Neuronal stem cell (in vitro differentiated cells): ENCODE data around the gene SELENOF.
"Not testable (repeated sequence)": the region's sequence is repeated elsewhere in the genome, so short reads cannot be mapped to it uniquely, and the experiment has no call there.

Source experiments
- DNase-seq: peaks from one replicate; pipeline ENCODE4 v3.0.0-alpha.2; 2013; ENCODE audit warnings: low spot score
- H2AFZ ChIP-seq: one replicate; pipeline ENCODE4 v1.6.1; 2013; ENCODE audit warnings: mild to moderate bottlenecking, low read length, inconsistent platforms
- H2AK5ac ChIP-seq: 2 replicates; pipeline ENCODE4 v1.6.1; 2013; ENCODE audit warnings: low read depth, mild to moderate bottlenecking, inconsistent platforms, low read length, moderate library complexity, mixed read lengths
- H2BK120ac ChIP-seq: 2 replicates; pipeline ENCODE4 v1.6.1; 2013; ENCODE audit warnings: low read depth, mild to moderate bottlenecking, inconsistent platforms, low read length, moderate library complexity, mixed read lengths
- H2BK12ac ChIP-seq: one replicate; pipeline ENCODE4 v1.6.1; 2013; ENCODE audit warnings: low read length, inconsistent platforms
- H2BK15ac ChIP-seq: 2 replicates; pipeline ENCODE4 v1.6.1; 2013; ENCODE audit warnings: mild to moderate bottlenecking, low read length, inconsistent platforms, mixed read lengths
- H2BK5ac ChIP-seq: one replicate; pipeline ENCODE4 v1.6.1; 2013; ENCODE audit warnings: inconsistent platforms, mild to moderate bottlenecking, low read length, moderate library complexity
- H3K14ac ChIP-seq: one replicate; pipeline ENCODE4 v1.6.1; 2013; ENCODE audit warnings: low read length, inconsistent platforms
- H3K18ac ChIP-seq: 2 replicates; pipeline ENCODE4 v1.6.1; 2013; ENCODE audit warnings: low read length, inconsistent platforms
- H3K23ac ChIP-seq: 2 replicates; pipeline ENCODE4 v1.6.1; 2013; ENCODE audit warnings: low read depth, mild to moderate bottlenecking, mixed read lengths, low read length, inconsistent platforms; ENCODE audit not compliant: poor library complexity
- H3K27ac ChIP-seq: replicated peaks from 3 replicates; pipeline ENCODE4 v1.5.1; 2013; ENCODE audit warnings: low read length, inconsistent platforms
- H3K27me3 ChIP-seq, 3 experiments: 2 replicates each; pipeline ENCODE4 v1.6.1; 2013; ENCODE audit warnings: low read length in 3 of 3, mild to moderate bottlenecking in 2 of 3, inconsistent platforms in 1 of 3, low read depth in 1 of 3, mixed read lengths in 1 of 3, moderate library complexity in 1 of 3; ENCODE audit not compliant: control insufficient read depth in 3 of 3, insufficient read depth in 3 of 3
- H3K36me3 ChIP-seq, 2 donors: replicated peaks in 1 of 2; 2 replicates each; pipeline ENCODE4 v1.6.1; 2013; ENCODE audit warnings: low read length in 2 of 2; ENCODE audit not compliant: control insufficient read depth in 2 of 2, insufficient read depth in 2 of 2
- H3K4ac ChIP-seq: 2 replicates; pipeline ENCODE4 v1.6.1; 2013; ENCODE audit warnings: inconsistent platforms, mild to moderate bottlenecking, low read length, moderate library complexity
- H3K4me1 ChIP-seq, 2 donors: 1 replicate in 1 of 2; 2 replicates in 1 of 2; pipeline ENCODE4 v1.6.1; 2013; ENCODE audit warnings: low read length in 2 of 2, low read depth in 1 of 2; ENCODE audit not compliant: control insufficient read depth in 2 of 2, insufficient read depth in 1 of 2
- H3K4me2 ChIP-seq: one replicate; pipeline ENCODE4 v1.6.1; 2013; ENCODE audit warnings: mild to moderate bottlenecking, low read length, inconsistent platforms; ENCODE audit not compliant: insufficient read depth, poor library complexity, severe bottlenecking
- H3K4me3 ChIP-seq, 2 donors: 2 replicates each; pipeline ENCODE4 v1.5.1; 2013; ENCODE audit warnings: low read length in 2 of 2, mild to moderate bottlenecking in 2 of 2, inconsistent platforms in 1 of 2, moderate library complexity in 1 of 2
- H3K79me1 ChIP-seq: one replicate; pipeline ENCODE4 v1.6.1; 2013; ENCODE audit warnings: low read depth, mild to moderate bottlenecking, inconsistent platforms, low read length, moderate library complexity
- H3K9ac ChIP-seq: one replicate; pipeline ENCODE4 v1.6.1; 2013; ENCODE audit warnings: mild to moderate bottlenecking, low read depth, low read length, inconsistent platforms; ENCODE audit not compliant: poor library complexity
- H3K9me3 ChIP-seq, 2 donors: replicated peaks in 1 of 2; 2 replicates each; pipeline versions ENCODE3 to v1.6.1; 2013; ENCODE audit warnings: low read length in 2 of 2, mild to moderate bottlenecking in 2 of 2, inconsistent platforms in 1 of 2, low read depth in 1 of 2, mixed read lengths in 1 of 2, moderate library complexity in 1 of 2; ENCODE audit not compliant: control insufficient read depth in 2 of 2, insufficient read depth in 1 of 2
- H4K8ac ChIP-seq: one replicate; pipeline ENCODE4 v1.6.1; 2013; ENCODE audit warnings: low read depth, mild to moderate bottlenecking, inconsistent platforms, low read length, moderate library complexity
- H4K91ac ChIP-seq: one replicate; pipeline ENCODE4 v1.6.1; 2013; ENCODE audit warnings: low read length, low read depth, mild to moderate bottlenecking, inconsistent platforms; ENCODE audit not compliant: poor library complexity
- WGBS, 2 donors: extraction: QIAGEN DNeasy Blood & Tissue Kit; methylation state at CpG; one replicate each; pipeline ENCODE4 v1.1.7; 2013; ENCODE audit warnings: missing lambda C conversion rate in 2 of 2, mixed read lengths in 1 of 2; ENCODE audit not compliant: insufficient read length in 2 of 2, insufficient replicate concordance in 1 of 2; ENCODE audit errors: extremely low coverage in 2 of 2; 5-methylcytosine and 5-hydroxymethylcytosine counted together

SELENOF gene

DNA sequence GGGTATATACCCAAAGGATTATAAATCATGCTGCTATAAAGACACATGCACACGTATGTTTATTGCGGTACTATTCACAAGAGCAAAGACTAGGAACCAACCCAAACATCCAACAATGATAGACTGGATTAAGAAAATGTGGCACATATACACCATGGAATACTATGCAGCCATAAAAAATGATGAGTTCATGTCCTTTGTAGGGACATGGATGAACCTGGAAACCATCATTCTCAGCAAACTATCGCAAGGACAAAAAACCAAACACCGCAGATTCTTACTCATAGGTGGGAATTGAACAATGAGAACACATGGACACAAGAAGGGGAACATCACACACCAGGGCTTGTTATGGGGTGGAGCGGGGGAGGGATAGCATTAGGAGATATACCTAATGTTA, 94.0 kb downstream of the SELENOF start:
- H4K91ac ChIP-seq, H3K4me2 ChIP-seq, H3K4me3 ChIP-seq, DNase-seq, H3K18ac ChIP-seq, H2BK5ac ChIP-seq, H3K4ac ChIP-seq, H4K8ac ChIP-seq, H2BK15ac ChIP-seq, H3K9me3 ChIP-seq, H3K27ac ChIP-seq, H2AFZ ChIP-seq, H3K36me3 ChIP-seq, H3K79me1 ChIP-seq, H2BK12ac ChIP-seq, H3K23ac ChIP-seq, H3K4me1 ChIP-seq, H2AK5ac ChIP-seq, H2BK120ac ChIP-seq, H3K9ac ChIP-seq, H3K27me3 ChIP-seq, H3K14ac ChIP-seq: not testable (repeated sequence)
- WGBS, 2 donors = no CpG with 5 or more reads among the region's 5 CpGs

DNA sequence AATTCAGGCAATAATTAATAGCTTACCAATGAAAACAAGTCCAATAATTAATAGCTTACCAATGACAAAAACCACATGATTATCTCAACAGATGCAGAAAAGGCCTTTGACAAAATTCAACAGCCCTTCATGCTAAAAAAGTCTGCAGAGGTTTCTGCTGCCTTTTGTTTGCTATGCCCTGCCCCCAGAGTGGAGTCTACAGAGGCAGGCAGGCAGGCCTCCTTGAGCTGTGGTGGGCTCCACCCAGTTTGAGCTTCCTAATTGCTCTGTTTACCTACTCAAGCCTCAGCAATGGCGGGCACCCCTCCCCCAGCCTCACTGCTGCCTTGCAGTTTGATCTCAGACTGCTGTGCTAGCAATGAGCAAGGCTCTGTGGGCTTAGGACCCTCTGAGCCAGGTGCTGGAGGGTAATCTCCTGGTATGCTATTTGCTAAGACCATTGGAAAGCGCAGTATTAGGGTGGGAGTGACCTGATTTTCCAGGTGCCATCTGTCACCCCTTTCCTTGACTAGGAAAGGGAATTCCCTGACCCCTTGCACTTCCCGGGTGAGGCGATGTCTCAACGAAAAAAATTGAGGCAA, 96.6 kb downstream of the SELENOF start:
- H2BK15ac ChIP-seq, H3K9ac ChIP-seq, H3K4me1 ChIP-seq, H2AK5ac ChIP-seq, H3K4ac ChIP-seq, H3K23ac ChIP-seq, H3K79me1 ChIP-seq, H4K91ac ChIP-seq, H3K18ac ChIP-seq, H3K4me3 ChIP-seq, H2BK120ac ChIP-seq, H3K36me3 ChIP-seq, H3K27me3 ChIP-seq, H4K8ac ChIP-seq, H2BK12ac ChIP-seq, H2BK5ac ChIP-seq, H3K27ac ChIP-seq, DNase-seq, H3K14ac ChIP-seq, H3K9me3 ChIP-seq: not testable (repeated sequence)
- H3K4me2 ChIP-seq = peak overlapping the region; percentile 2
- no CpG with 5 or more reads among the region's 5 CpGs for WGBS, 2 donors
- peak overlapping the region; percentile 22 for H2AFZ ChIP-seq

DNA sequence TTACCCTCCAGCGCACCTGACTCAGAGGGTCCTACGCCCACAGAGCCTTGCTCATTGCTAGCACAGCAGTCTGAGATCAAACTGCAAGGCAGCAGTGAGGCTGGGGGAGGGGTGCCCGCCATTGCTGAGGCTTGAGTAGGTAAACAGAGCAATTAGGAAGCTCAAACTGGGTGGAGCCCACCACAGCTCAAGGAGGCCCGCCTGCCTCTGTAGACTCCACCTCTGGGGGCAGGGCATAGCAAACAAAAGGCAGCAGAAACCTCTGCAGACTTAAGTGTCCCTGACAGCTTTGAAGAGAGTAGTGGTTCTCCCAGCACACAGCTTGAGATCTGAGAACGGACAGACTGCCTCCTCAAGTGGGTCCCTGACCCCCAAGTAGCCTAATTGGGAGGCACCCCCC, 99.8 kb downstream of the SELENOF start:
- H3K23ac ChIP-seq, H4K91ac ChIP-seq, DNase-seq, H2BK15ac ChIP-seq, H2AK5ac ChIP-seq, H2BK12ac ChIP-seq, H4K8ac ChIP-seq, H3K36me3 ChIP-seq, H3K18ac ChIP-seq, H3K79me1 ChIP-seq, H3K27ac ChIP-seq, H3K27me3 ChIP-seq, H2BK5ac ChIP-seq, H3K9me3 ChIP-seq, H2AFZ ChIP-seq, H3K4me1 ChIP-seq, H3K4me3 ChIP-seq, H3K4ac ChIP-seq, H3K4me2 ChIP-seq, H3K14ac ChIP-seq, H2BK120ac ChIP-seq, H3K9ac ChIP-seq: not testable (repeated sequence)
- WGBS, 2 donors = no CpG with 5 or more reads among the region's 5 CpGs
